Chondrocyte (in vitro differentiated cells): Measurements from ENCODE around the gene RWDD1. TPM values are rescaled to one million over a fixed set of nuclear protein-coding genes. Genes with fewer than 3 reads are reported as not detected.

Experiments used
- DNase-seq: peaks from one replicate; pipeline ENCODE4 v3.0.0; 2021; ENCODE audit warnings: mixed read lengths, low spot score
- H3K27ac Mint-ChIP-seq: one replicate; pipeline ENCODE4 v1.8.0; 2021; ENCODE audit warnings: mild to moderate bottlenecking, moderate library complexity, mixed read lengths; ENCODE audit not compliant: unreplicated experiment
- H3K27me3 Mint-ChIP-seq: 2 replicates; pipeline ENCODE4 v1.8.0; 2021; ENCODE audit warnings: low read depth, mixed read lengths
- H3K36me3 Mint-ChIP-seq: 2 replicates; pipeline ENCODE4 v1.8.0; 2021; ENCODE audit warnings: low read depth, mixed read lengths
- H3K4me1 Mint-ChIP-seq: 2 replicates; pipeline ENCODE4 v1.8.0; 2021; ENCODE audit warnings: low read depth, mild to moderate bottlenecking, mixed read lengths
- H3K4me3 Mint-ChIP-seq: one replicate; pipeline ENCODE4 v1.8.0; 2021; ENCODE audit warnings: mild to moderate bottlenecking, moderate library complexity, mixed read lengths; ENCODE audit not compliant: unreplicated experiment
- H3K9me3 Mint-ChIP-seq: 2 replicates; pipeline ENCODE4 v1.8.0; 2021; ENCODE audit warnings: low read depth, mixed read lengths
- CTCF ChIP-seq: fragments of 200-600 bp; sonication (generic); IDR thresholded peaks from 2 replicates; pipeline ENCODE4 v1.5.0; 2021; ENCODE audit warnings: antibody characterized with exemption, mild to moderate bottlenecking, moderate library complexity
- total RNA-seq: library from RNA; stranded (reverse); gene quantifications from 3 replicates; pipeline ENCODE4 v1.2.1, GENCODE V29; 2021

RWDD1 gene
- total RNA-seq, 1 donor from 2014 or later: 44.4 TPM

- peaks cover 16% of the 10 kb centered on the region for H3K9me3 Mint-ChIP-seq
- H3K27ac Mint-ChIP-seq: no peak overlapping the region
- no peak overlapping the region for H3K4me3 Mint-ChIP-seq
- H3K4me1 Mint-ChIP-seq: no peaks in the 10 kb centered on the region
- peaks cover 6% of the 10 kb centered on the region for H3K36me3 Mint-ChIP-seq
- H3K27me3 Mint-ChIP-seq: peaks cover 7% of the 10 kb centered on the region
- DNase-seq: no peak
- TF ChIP-seq CTCF: no peak
Observed at GRCh38 chr6:116605935-116606334, 34.6 kb downstream of the RWDD1 start.

GRCh38 chr6:116611056-116611455, 39.8 kb downstream of the RWDD1 start:
- Mint-ChIP-seq H3K4me1 (peaks cover 2% of the 10 kb centered on the region), H3K27me3 (peaks cover 12% of the 10 kb centered on the region), H3K27ac (no peak overlapping the region), H3K9me3 (peaks cover 5% of the 10 kb centered on the region), H3K36me3 (peaks cover 3% of the 10 kb centered on the region), H3K4me3 (no peak overlapping the region)
- TF ChIP-seq CTCF: no peak
- DNase-seq: no peak

GRCh38 chr6:116615937-116616736, 44.8 kb downstream of the RWDD1 start, which contains the start of gene RSPH4A:
RSPH4A (plus strand) TSS chr6:116616479; CDS start chr6:116616624, 145 bp downstream.
- Mint-ChIP-seq H3K27me3 (peaks cover 12% of the 10 kb centered on the region), H3K4me3 (peak within 1 kb of the TSS; percentile 100), H3K9me3 (peaks cover 3% of the 10 kb centered on the region), H3K4me1 (peaks cover 12% of the 10 kb centered on the region), H3K36me3 (no peaks in the 10 kb centered on the region), H3K27ac (peak within 1 kb of the TSS; percentile 97)
- TF ChIP-seq CTCF: peak; percentile 62
- DNase-seq: peak; percentile 93

GRCh38 chr6:116616737-116617053, 45.4 kb downstream of the RWDD1 start:
- peaks cover 3% of the 10 kb centered on the region for H3K9me3 Mint-ChIP-seq
- peaks cover 12% of the 10 kb centered on the region for H3K4me1 Mint-ChIP-seq
- TF ChIP-seq CTCF: no peak
- peak; percentile 81 for DNase-seq
- peaks cover 10% of the 10 kb centered on the region for H3K27me3 Mint-ChIP-seq
- no peaks in the 10 kb centered on the region for H3K36me3 Mint-ChIP-seq
- H3K27ac Mint-ChIP-seq: peak overlapping the region; percentile 19
- H3K4me3 Mint-ChIP-seq: peak overlapping the region; percentile 100

DNA sequence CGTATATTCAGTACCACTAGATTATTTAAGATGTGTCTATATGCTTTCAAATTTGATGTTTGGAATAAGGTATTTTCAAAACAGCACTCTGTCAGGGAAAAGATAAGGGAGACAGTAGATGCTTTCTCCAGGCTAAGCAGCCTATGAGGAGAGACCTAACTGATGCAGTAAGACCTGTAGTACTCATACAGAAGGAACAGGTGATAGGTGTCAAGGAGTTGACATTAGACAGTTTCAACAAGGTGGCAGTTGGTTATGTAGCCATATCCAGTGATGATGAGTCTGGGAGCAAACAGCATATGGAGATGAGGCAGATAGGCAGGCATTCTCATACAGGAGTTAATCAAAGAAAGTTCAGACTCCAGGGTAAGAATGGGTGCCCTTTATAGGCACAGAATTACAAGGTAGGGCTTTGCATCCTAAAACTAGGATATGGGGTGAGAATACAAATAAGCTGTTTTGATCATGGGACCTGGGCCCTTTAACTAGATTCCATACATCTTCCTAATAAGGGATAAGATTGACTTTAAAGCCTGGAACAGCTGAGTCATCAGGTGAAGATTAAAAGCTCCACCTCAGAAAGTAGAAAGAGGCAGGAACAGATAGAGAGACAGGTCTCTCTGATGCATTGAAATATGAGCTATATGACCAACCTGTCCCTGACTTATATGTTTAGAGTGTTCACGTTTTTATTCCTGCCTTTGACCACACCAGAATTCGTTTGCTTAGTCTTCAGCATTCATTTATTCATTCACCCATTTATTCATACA, 52.9 kb downstream of the RWDD1 start:
- no peaks in the 10 kb centered on the region for H3K9me3 Mint-ChIP-seq
- no peak overlapping the region for H3K27ac Mint-ChIP-seq
- no peak for TF ChIP-seq CTCF
- H3K4me3 Mint-ChIP-seq: no peak overlapping the region
- no peak for DNase-seq
- H3K4me1 Mint-ChIP-seq: no peaks in the 10 kb centered on the region
- H3K36me3 Mint-ChIP-seq: no peaks in the 10 kb centered on the region
- no peaks in the 10 kb centered on the region for H3K27me3 Mint-ChIP-seq
